Fibroblast of mammary gland (primary cell): ENCODE results near the gene HIC1.
"Not testable (repeated sequence)": the region's sequence is repeated elsewhere in the genome, so short reads cannot be mapped to it uniquely, and the experiment has no call there.

Experiments
- DNase-seq: peaks from one replicate; pipeline ENCODE4 v3.0.0-alpha.2; 2010; ENCODE audit warnings: low read depth
- H3K4me3 ChIP-seq: 2 replicates; pipeline ENCODE4 v1.5.1; 2011; ENCODE audit warnings: low read depth, mild to moderate bottlenecking, low read length, moderate library complexity; ENCODE audit not compliant: control insufficient read depth
- TF ChIP-seq, protein P1 (sequence below): conservative IDR thresholded peaks from 2 replicates; pipeline ENCODE4 v1.5.1; 2011; ENCODE audit warnings: low read depth, low read length, inconsistent platforms; ENCODE audit not compliant: control insufficient read depth, insufficient read depth

Gene HIC1, protein sequence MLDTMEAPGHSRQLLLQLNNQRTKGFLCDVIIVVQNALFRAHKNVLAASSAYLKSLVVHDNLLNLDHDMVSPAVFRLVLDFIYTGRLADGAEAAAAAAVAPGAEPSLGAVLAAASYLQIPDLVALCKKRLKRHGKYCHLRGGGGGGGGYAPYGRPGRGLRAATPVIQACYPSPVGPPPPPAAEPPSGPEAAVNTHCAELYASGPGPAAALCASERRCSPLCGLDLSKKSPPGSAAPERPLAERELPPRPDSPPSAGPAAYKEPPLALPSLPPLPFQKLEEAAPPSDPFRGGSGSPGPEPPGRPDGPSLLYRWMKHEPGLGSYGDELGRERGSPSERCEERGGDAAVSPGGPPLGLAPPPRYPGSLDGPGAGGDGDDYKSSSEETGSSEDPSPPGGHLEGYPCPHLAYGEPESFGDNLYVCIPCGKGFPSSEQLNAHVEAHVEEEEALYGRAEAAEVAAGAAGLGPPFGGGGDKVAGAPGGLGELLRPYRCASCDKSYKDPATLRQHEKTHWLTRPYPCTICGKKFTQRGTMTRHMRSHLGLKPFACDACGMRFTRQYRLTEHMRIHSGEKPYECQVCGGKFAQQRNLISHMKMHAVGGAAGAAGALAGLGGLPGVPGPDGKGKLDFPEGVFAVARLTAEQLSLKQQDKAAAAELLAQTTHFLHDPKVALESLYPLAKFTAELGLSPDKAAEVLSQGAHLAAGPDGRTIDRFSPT

DNA sequence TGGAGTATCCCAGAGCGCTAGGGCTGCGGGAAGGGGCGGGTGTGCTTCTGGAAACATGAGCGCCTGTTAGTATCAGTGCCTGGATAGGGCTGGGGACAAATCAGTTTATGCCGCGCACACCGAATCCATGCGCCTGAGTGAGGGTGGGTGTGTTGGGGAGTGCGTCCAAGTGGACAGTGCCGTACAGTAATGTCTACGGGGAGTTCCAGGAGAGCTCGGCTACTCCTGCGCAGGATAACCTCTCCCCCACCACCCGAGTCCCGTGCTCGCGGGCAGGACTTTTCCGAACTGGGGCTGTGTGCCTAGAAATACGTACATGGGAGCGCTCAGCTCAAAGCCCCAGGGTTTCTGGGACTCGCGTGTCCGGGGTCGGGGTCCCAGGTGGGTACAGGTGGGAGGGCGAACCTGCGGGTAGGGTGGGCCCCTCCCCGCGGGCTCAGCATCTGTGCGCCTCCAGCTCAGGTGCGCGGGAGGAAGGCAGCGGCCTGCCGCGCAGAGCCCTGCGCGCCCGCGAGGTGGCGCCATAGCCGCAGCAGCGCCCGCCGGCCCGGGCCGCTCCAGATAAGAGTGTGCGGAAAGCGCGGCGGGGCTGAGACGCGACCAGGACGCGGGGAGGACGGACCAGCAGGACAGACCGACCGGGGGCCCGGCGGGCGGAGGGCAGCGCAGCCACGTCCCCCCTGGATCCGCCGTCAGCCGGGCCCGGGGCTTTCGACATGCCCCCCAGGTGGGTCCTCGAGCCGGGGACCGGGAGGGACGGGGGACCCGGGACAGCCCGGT is at the start of gene HIC1:
Gene HIC1, plus strand, starts transcription at position 592 of the 780 bp plus-strand sequence. CDS start 1,588 bp downstream, outside the sequence.
- H3K4me3 ChIP-seq: peak within 1 kb of the TSS; percentile 56
- TF ChIP-seq, protein P1, sequence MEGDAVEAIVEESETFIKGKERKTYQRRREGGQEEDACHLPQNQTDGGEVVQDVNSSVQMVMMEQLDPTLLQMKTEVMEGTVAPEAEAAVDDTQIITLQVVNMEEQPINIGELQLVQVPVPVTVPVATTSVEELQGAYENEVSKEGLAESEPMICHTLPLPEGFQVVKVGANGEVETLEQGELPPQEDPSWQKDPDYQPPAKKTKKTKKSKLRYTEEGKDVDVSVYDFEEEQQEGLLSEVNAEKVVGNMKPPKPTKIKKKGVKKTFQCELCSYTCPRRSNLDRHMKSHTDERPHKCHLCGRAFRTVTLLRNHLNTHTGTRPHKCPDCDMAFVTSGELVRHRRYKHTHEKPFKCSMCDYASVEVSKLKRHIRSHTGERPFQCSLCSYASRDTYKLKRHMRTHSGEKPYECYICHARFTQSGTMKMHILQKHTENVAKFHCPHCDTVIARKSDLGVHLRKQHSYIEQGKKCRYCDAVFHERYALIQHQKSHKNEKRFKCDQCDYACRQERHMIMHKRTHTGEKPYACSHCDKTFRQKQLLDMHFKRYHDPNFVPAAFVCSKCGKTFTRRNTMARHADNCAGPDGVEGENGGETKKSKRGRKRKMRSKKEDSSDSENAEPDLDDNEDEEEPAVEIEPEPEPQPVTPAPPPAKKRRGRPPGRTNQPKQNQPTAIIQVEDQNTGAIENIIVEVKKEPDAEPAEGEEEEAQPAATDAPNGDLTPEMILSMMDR: no peak
- DNase-seq: peak; percentile 64

DNA sequence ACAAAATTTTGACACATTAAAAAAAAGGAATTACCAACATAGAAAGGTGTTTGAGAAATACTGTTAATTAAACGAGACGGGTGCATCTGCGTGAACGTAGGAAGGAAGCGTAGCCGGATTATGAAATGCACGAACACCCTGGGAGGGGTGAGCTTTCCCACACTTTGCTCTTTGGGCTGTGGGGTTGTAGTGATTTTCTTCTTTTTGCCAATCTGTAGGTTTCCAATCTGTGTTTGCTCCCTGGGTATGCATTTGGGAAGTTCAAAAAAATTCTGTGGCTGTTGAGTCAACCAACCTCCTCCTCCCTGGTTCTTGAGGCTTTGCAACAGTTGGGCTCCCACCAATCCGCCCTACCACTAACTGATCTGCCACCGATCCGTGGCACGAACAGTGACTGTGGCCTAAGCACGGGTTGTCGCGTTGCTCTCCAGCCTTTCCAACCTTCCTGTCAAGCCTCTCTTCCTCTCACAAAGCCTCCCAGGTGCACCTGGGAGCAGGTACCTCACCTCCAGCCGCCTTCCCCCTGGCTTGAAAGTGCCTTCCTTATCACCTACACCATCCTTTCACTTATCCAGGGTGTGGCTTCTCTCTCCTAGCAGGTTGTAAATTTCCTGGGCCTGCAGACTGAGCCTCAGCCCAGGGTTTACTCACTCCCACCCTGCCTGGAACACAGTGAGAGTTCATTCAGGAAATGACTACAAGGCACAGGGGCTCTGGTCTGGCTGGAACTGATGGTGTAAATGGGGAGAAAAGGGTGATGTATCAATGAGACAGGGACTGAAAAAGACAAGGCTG is 46.4 kb upstream of the HIC1 start:
- TF ChIP-seq, protein P1: no peak
- no peak overlapping the region for H3K4me3 ChIP-seq
- no peak for DNase-seq

GRCh38 chr17:2009737-2010136 is 45.2 kb upstream of the HIC1 start:
- no peak overlapping the region for H3K4me3 ChIP-seq
- no peak for DNase-seq
- TF ChIP-seq, protein P1: no peak

- DNase-seq: peak; percentile 49
- H3K4me3 ChIP-seq: no peak overlapping the region
- TF ChIP-seq, protein P1: no peak
Measured at GRCh38 chr17:2011411-2012371, 43.2 kb upstream of the HIC1 start.

DNA sequence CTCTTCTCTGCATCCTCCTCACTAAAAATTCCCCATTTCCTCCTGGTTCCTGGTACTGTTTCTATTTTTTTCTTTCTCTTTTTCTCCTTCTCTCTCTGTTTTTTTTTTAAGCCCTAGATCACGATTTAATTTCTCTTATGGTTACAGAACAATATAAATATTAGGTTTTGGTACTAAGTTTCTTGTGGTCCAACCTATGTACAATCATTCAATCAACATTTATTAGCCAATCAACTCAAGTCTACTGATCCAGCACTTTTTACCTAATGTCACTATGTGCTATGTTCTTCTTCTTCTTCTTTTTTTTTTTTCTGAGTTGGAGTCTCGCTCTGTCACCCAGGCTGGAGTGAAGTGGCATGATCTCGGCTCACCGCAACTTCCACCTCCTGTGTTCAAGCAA is 42.4 kb upstream of the HIC1 start:
- H3K4me3 ChIP-seq: no peak overlapping the region
- no peak for DNase-seq
- TF ChIP-seq, protein P1: no peak

DNA sequence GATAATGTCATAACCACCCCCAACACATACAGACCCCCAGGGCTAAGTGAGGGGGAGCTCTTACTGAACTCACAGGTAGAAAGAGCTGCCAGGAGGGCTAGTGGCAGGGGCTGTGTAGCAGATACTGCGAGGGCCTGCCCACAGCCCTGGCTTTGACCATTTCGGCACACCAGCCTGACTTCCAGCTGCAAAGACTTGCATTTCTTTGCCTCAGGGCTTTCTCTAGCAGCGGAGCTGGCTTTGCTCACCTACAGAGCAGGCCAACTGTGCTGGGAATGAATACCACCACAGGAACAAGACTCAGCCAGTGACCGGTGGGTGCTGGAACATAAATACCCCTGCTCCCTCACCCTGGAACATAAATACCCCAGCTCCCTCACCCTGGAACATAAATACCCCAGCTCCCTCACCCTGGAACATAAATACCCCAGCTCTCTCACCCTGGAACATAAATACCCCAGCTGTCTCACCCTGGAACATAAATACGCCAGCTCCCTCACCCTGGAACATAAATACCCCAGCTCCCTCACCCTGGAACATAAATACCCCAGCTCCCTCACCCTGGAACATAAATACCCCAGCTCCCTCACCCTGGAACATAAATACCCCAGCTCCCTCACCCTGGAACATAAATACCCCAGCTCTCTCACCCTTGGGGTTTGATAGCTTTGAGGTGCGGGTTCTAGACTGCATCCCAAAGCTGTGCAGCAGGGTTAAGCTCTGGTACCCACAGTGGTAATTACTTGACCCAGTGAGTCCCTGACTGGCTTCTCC is 41.5 kb upstream of the HIC1 start:
- not testable (repeated sequence) for H3K4me3 ChIP-seq, DNase-seq
